ENCODE data around the gene MDP1. TPM values are rescaled to one million over a fixed set of nuclear protein-coding genes. Genes with fewer than 3 reads are reported as not detected.

Gene MDP1
- total RNA-seq, 2 experiments from 2014 or later: 4.5 to 11.7 TPM

GRCh38 chr14:24196071-24197055 lies 19.5 kb downstream of the MDP1 start:
- intact Hi-C loops (cut with DNase I, micrococcal nuclease): no loop called here
- peak; percentile 3 for ATAC-seq

DNA sequence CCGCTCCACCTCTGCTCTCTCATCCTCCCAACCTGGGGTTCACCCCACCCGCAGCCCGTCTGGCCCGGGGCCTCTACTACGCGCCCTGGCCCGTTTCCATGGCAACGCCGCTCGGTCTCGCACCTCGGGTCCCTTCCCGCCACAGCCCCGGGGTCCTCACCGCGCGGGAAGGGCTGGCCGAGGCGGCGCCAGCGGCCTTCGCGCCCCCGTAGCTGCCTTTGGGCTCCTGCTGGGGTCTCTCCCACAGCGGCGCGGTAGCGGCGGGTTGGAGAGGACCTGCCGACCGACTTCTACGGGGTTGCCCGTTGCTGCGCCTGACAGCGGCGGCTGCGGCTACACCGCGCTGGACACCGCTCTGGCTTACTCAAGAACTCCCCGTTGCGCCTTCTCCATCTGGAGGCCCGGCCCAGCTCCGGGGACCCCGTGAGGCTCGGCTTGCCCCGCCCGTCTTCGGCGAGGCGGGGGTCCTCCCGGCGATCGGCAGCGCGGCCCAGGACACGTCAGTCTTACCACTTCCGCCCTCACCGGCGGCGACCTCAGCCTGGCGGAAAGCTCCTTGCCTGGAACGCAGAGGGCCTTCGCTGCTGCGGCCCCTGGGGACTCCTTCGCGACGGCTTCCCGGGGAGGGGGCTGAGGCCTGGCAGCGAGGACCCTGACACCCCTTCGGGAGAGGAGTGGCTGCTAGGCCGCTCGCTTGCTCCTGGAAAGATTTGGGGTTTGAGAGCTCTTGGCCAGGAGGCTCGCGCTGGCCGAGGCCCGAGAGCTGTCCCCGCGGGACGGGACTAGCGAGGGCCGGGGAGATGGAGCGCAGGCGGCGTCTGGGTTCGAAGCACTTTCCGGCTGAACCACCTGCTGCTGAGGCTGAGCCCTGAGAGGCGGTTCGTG lies 20.4 kb downstream of the MDP1 start, which contains the start of gene TM9SF1:
TSS of gene TM9SF1 (minus strand) at position 256 of the 885 bp plus-strand sequence. CDS start 422 bp downstream, outside the sequence.
- Mint-ChIP-seq H3K4me1 (peaks cover 50% of the 10 kb centered on the region), H3K27me3 (no peaks in the 10 kb centered on the region), H3K4me3 (peak within 1 kb of the TSS; percentile 90), H3K9me3 (ENCODE audit: low read depth) (peaks cover 2% of the 10 kb centered on the region), H3K36me3 (ENCODE audit: low read depth) (peaks cover 48% of the 10 kb centered on the region), H3K27ac (peak within 1 kb of the TSS; percentile 93)
- DNase-seq: peak; percentile 93
- intact Hi-C loops (cut with DNase I, micrococcal nuclease): loop anchor here (1.0 kb wide), 9 partner anchors 18 to 247 kb away; partner anchors contain the start of genes CHMP4A (in 2 of the 2), GMPR2 (in 2 of the 2), NEDD8 (in 2 of the 2) and DCAF11 (in 1 of the 2)
- peak; percentile 93 for ATAC-seq
- ChIA-PET POLR2A (interaction anchor here (1.0 to 2.5 kb wide), 7 partner anchors 17 to 81 kb away, joined by 4 to 13 read pairs (median 7); partner anchors contain the start of genes CHMP4A, DCAF11, EMC9 and IRF9), CTCF (interaction anchor here (0.8 to 2.8 kb wide), 14 partner anchors 14 to 242 kb away, joined by 3 to 13 read pairs (median 4); partner anchors contain the start of genes CHMP4A, CIDEB, IRF9 and MDP1)

More at GRCh38 chr14:24196071-24197055, 19.5 kb downstream of the MDP1 start:
- DNase-seq: peak; percentile 26
- Mint-ChIP-seq H3K36me3 (ENCODE audit: low read depth) (peaks cover 54% of the 10 kb centered on the region), H3K4me3 (peak overlapping the region; percentile 90), H3K4me1 (peaks cover 52% of the 10 kb centered on the region), H3K27ac (peak overlapping the region; percentile 93), H3K9me3 (ENCODE audit: low read depth) (peaks cover 3% of the 10 kb centered on the region), H3K27me3 (no peaks in the 10 kb centered on the region)
- CTCF ChIA-PET: interaction anchor here (0.6 to 2.8 kb wide), 14 partner anchors 15 to 241 kb away, joined by 3 to 13 read pairs (median 4); partner anchors contain the start of genes CHMP4A, CIDEB, IRF9 and MDP1
- POLR2A ChIA-PET: interaction anchor here (0.7 to 2.5 kb wide), 9 partner anchors 8 to 81 kb away, joined by 3 to 13 read pairs (median 6); partner anchors contain the start of genes CHMP4A, DCAF11, EMC9 and IPO4

DNA sequence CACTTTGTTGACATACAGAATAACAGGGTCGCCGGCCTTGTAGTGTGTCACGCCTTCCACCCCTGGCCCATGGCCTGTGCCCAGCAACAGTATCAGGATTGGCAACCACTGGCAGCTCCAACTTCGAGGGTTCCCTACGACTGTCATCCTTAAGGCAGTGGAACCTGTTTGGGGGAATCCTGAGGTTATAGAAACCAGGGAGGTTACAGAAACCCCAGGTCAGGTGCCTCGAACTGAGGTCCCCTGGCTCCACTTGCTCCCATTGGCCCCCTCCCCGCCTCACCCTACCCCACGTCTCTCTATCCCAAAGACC lies 21.0 kb downstream of the MDP1 start:
- H3K9me3 Mint-ChIP-seq (ENCODE audit: low read depth): peaks cover 2% of the 10 kb centered on the region
- POLR2A ChIA-PET: interaction anchor here (1.5 to 2.5 kb wide), 5 partner anchors 18 to 80 kb away, joined by 5 to 13 read pairs (median 7); partner anchors contain the start of genes CHMP4A, DCAF11, EMC9 and IRF9
- peaks cover 54% of the 10 kb centered on the region for H3K4me1 Mint-ChIP-seq
- peak overlapping the region; percentile 90 for H3K4me3 Mint-ChIP-seq
- no peak for ATAC-seq
- no peak for DNase-seq
- H3K27ac Mint-ChIP-seq: peak overlapping the region; percentile 88
- CTCF ChIA-PET: interaction anchor here (0.8 to 2.8 kb wide), 9 partner anchors 14 to 139 kb away, joined by 3 to 13 read pairs (median 4); partner anchors contain the start of genes CHMP4A, CIDEB, IRF9 and LTB4R2
- no peaks in the 10 kb centered on the region for H3K27me3 Mint-ChIP-seq
- intact Hi-C loops (cut with DNase I, micrococcal nuclease): loop anchor here (1.0 kb wide), 9 partner anchors 18 to 247 kb away; partner anchors contain the start of genes CHMP4A (in 2 of the 2), GMPR2 (in 2 of the 2), NEDD8 (in 2 of the 2) and DCAF11 (in 1 of the 2)
- peaks cover 47% of the 10 kb centered on the region for H3K36me3 Mint-ChIP-seq (ENCODE audit: low read depth)

DNA sequence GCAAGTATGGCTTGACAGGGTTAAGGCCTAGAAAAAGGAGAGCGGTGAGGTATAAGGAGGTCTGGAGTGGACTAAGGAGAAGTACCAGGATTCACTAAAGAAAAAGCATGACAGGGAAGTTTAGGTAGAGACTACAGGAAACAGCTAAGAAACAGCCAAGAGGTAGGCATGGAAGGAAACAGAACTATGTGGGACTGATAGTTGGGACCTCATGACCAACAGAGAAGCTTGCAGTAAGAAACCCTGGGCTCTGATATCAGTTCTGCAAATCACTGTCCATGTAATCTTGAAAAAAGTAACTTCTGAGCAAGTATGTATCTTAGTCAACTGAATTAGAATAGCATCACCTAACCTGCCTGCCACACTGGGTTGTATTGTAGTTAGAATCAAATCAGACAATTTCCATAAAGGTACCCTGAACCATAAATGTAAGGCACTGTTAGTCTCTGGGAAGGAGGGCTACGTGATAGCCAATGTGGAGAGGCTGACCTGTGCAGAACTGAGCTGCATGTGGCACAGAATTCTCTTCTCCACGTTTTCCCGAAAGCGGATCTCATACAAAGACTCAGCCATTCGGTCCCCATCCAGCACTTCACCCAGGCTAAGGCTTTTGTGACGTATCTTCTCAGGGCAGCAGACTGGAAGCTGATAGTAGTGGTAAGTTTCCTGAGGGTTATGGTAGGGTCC lies 21.5 kb downstream of the MDP1 start:
- DNase-seq (no peak), ATAC-seq (no peak)
- ChIA-PET POLR2A (interaction anchor here (1.9 to 2.5 kb wide), 2 partner anchors 33 to 47 kb away, joined by 5 to 11 read pairs; partner anchors contain the start of genes IRF9, PSME2 and RNF31), CTCF (interaction anchor here (1.1 to 2.8 kb wide), 6 partner anchors 20 to 139 kb away, joined by 3 to 13 read pairs (median 4); partner anchors contain the start of genes CHMP4A, CIDEB, LTB4R2 and PSME2)
- H3K27me3 Mint-ChIP-seq: no peaks in the 10 kb centered on the region
- peaks cover 2% of the 10 kb centered on the region for H3K9me3 Mint-ChIP-seq (ENCODE audit: low read depth)
- H3K27ac Mint-ChIP-seq: peak overlapping the region; percentile 88
- H3K4me3 Mint-ChIP-seq: peak overlapping the region; percentile 90
- peaks cover 57% of the 10 kb centered on the region for H3K4me1 Mint-ChIP-seq
- intact Hi-C loops (cut with DNase I, micrococcal nuclease): no loop called here
- peaks cover 45% of the 10 kb centered on the region for H3K36me3 Mint-ChIP-seq (ENCODE audit: low read depth)

- Mint-ChIP-seq H3K4me1 (peaks cover 56% of the 10 kb centered on the region), H3K36me3 (ENCODE audit: low read depth) (peaks cover 37% of the 10 kb centered on the region)
- intact Hi-C loops (cut with DNase I, micrococcal nuclease): no loop called here
These were observed 22.9 kb downstream of the MDP1 start for GRCh38 chr14:24192933-24193332.

GRCh38 chr14:24190416-24190815 lies 25.4 kb downstream of the MDP1 start:
- Mint-ChIP-seq H3K4me1 (peaks cover 53% of the 10 kb centered on the region), H3K36me3 (ENCODE audit: low read depth) (peaks cover 42% of the 10 kb centered on the region), H3K27me3 (no peaks in the 10 kb centered on the region), H3K9me3 (ENCODE audit: low read depth) (no peaks in the 10 kb centered on the region), H3K27ac (no peak overlapping the region), H3K4me3 (no peak overlapping the region)
- no peak for DNase-seq
- no peak for ATAC-seq
- CTCF ChIA-PET: interaction anchor here (0.7 to 2.7 kb wide), 3 partner anchors 22 to 83 kb away, joined by 4 to 13 read pairs (median 5); partner anchors contain the start of genes CHMP4A and TINF2
- POLR2A ChIA-PET: no interaction called here
- intact Hi-C loops (cut with DNase I, micrococcal nuclease): no loop called here

More at GRCh38 chr14:24192933-24193332, 22.9 kb downstream of the MDP1 start:
- Mint-ChIP-seq H3K9me3 (ENCODE audit: low read depth) (no peaks in the 10 kb centered on the region), H3K27ac (peak overlapping the region; percentile 10), H3K4me3 (no peak overlapping the region), H3K27me3 (no peaks in the 10 kb centered on the region)
- ChIA-PET POLR2A (interaction anchor here (0.6 kb wide), 1 partner anchor 87 kb away, joined by 5 read pairs; no protein-coding TSS in a partner anchor), CTCF (no interaction called here)
- ATAC-seq: no peak
- DNase-seq: no peak

GRCh38 chr14:24189460-24189859 lies 26.4 kb downstream of the MDP1 start:
- intact Hi-C loops (cut with DNase I, micrococcal nuclease): loop anchor here in 1 of 2 experiments (1.0 to 2.0 kb wide), 3 partner anchors 17 to 75 kb away; partner anchors contain the start of genes DCAF11, NRL, REC8 and TINF2
- POLR2A ChIA-PET: interaction anchor here (0.6 to 1.3 kb wide), 4 partner anchors 21 to 54 kb away, joined by 3 to 10 read pairs (median 3); partner anchors contain the start of genes IRF9, PSME1 and TINF2
- Mint-ChIP-seq H3K36me3 (ENCODE audit: low read depth) (peaks cover 45% of the 10 kb centered on the region), H3K27me3 (no peaks in the 10 kb centered on the region), H3K4me3 (no peak overlapping the region), H3K4me1 (peaks cover 46% of the 10 kb centered on the region), H3K9me3 (ENCODE audit: low read depth) (no peaks in the 10 kb centered on the region), H3K27ac (peak overlapping the region; percentile 51)
- no peak for ATAC-seq
- CTCF ChIA-PET: interaction anchor here (0.5 to 2.7 kb wide), 9 partner anchors 14 to 143 kb away, joined by 3 to 14 read pairs (median 7); partner anchors contain the start of genes CHMP4A, IRF9, TINF2 and TSSK4
- DNase-seq: no peak

- CTCF ChIA-PET: interaction anchor here (0.5 to 2.7 kb wide), 13 partner anchors 13 to 144 kb away, joined by 3 to 14 read pairs (median 4); partner anchors contain the start of genes CHMP4A, IRF9, PSME2 and TINF2
- Mint-ChIP-seq H3K27me3 (no peaks in the 10 kb centered on the region), H3K27ac (peak overlapping the region; percentile 51), H3K4me3 (peak overlapping the region; percentile 89), H3K36me3 (ENCODE audit: low read depth) (peaks cover 42% of the 10 kb centered on the region), H3K9me3 (ENCODE audit: low read depth) (no peaks in the 10 kb centered on the region), H3K4me1 (peaks cover 42% of the 10 kb centered on the region)
- POLR2A ChIA-PET: interaction anchor here (0.5 to 2.0 kb wide), 11 partner anchors 8 to 242 kb away, joined by 3 to 10 read pairs (median 3); partner anchors contain the start of genes CHMP4A, DCAF11, IRF9 and NRL
- ATAC-seq: no peak
- no peak for DNase-seq
- intact Hi-C loops (cut with DNase I, micrococcal nuclease): loop anchor here in 1 of 2 experiments (1.0 to 2.0 kb wide), 3 partner anchors 16 to 75 kb away; partner anchors contain the start of genes DCAF11, NRL, REC8 and TINF2
These were observed 26.8 kb downstream of the MDP1 start for GRCh38 chr14:24189059-24189375.

All from activated CD4-positive, alpha-beta T cell treated with anti-CD3 and anti-CD28 coated beads for 36 hours (primary cell).